Ramos (cell line): ENCODE results near the gene OTUB1.

Source experiments
- in situ Hi-C: fragments of 300-500 bp; cut with MboI; formaldehyde crosslinking; loops from one replicate; pipeline ENCODE4 v1.14.3; 2022; ENCODE audit warnings: low sequenced_read_pairs; ENCODE audit not compliant: unreplicated experiment

OTUB1 gene

GRCh38 chr11:64003807-64004589 is 17.8 kb downstream of the OTUB1 start:
- in situ Hi-C loops: loop anchor here (5.0 kb wide), 1 partner anchor 143 kb away; no protein-coding TSS in a partner anchor

GRCh38 chr11:64004590-64004984 is 18.3 kb downstream of the OTUB1 start:
- in situ Hi-C loops: loop anchor here (5.0 kb wide), 1 partner anchor 143 kb away; no protein-coding TSS in a partner anchor

GRCh38 chr11:64005691-64006090 is 19.5 kb downstream of the OTUB1 start:
- in situ Hi-C loops: no loop called here

- in situ Hi-C loops: no loop called here
These were observed 20.2 kb downstream of the OTUB1 start for GRCh38 chr11:64006398-64006797.

- in situ Hi-C loops: no loop called here
These were observed 21.0 kb downstream of the OTUB1 start for GRCh38 chr11:64007160-64007628.

- in situ Hi-C loops: no loop called here
These were observed 21.5 kb downstream of the OTUB1 start for GRCh38 chr11:64007629-64008282.

- in situ Hi-C loops: no loop called here
These were observed 22.2 kb downstream of the OTUB1 start for GRCh38 chr11:64008283-64008913.

GRCh38 chr11:64008914-64009633 is 22.8 kb downstream of the OTUB1 start:
- in situ Hi-C loops: no loop called here

- in situ Hi-C loops: no loop called here
These were observed 23.5 kb downstream of the OTUB1 start for GRCh38 chr11:64009710-64010109.

- in situ Hi-C loops: no loop called here
These were observed 24.5 kb downstream of the OTUB1 start for GRCh38 chr11:64010783-64011182.

- in situ Hi-C loops: no loop called here
These were observed 25.1 kb downstream of the OTUB1 start for GRCh38 chr11:64011371-64011770.

GRCh38 chr11:64013141-64013896 is 27.1 kb downstream of the OTUB1 start:
- in situ Hi-C loops: no loop called here

- in situ Hi-C loops: no loop called here
These were observed 28.1 kb downstream of the OTUB1 start for GRCh38 chr11:64014356-64014755.

GRCh38 chr11:64015510-64015909 is 29.3 kb downstream of the OTUB1 start:
- in situ Hi-C loops: no loop called here

GRCh38 chr11:64015935-64016845 is 30.0 kb downstream of the OTUB1 start:
- in situ Hi-C loops: no loop called here

- in situ Hi-C loops: no loop called here
These were observed 31.6 kb downstream of the OTUB1 start for GRCh38 chr11:64017945-64018224.

- in situ Hi-C loops: no loop called here
These were observed 32.1 kb downstream of the OTUB1 start for GRCh38 chr11:64018310-64018709.

GRCh38 chr11:64019106-64020037 is 33.1 kb downstream of the OTUB1 start:
- in situ Hi-C loops: no loop called here
